Psoas muscle (tissue), 8 donors: ENCODE data around the gene TRPM6. TPM values are rescaled to one million over a fixed set of nuclear protein-coding genes. Genes with fewer than 3 reads are reported as not detected.

Experiments
- ATAC-seq, 4 donors: fragments of 200-7000 bp; cut with Tn5 transposase; one replicate each; pipeline ENCODE4 v1.9.1; 2020; ENCODE audit warnings: moderate library complexity in 3 of 4, mild to moderate bottlenecking in 2 of 4
- DNase-seq, 2 donors: peaks; one replicate each; pipeline ENCODE4 v3.0.0-alpha.2; 2020
- H3K27ac ChIP-seq: fragments of 200-600 bp; one replicate; pipeline ENCODE4 v1.8.0; 2022
- H3K27me3 ChIP-seq, 3 donors: fragments of 200-600 bp in 1 of 3; one replicate each; pipeline versions ENCODE4 v1.6.1 to v1.8.0; 2013 to 2022; ENCODE audit warnings: low read length in 2 of 3, mild to moderate bottlenecking in 2 of 3, moderate library complexity in 1 of 3; ENCODE audit not compliant: insufficient read depth in 3 of 3
- H3K36me3 ChIP-seq, 2 donors: fragments of 200-600 bp in 1 of 2; one replicate each; pipeline versions ENCODE4 v1.6.1 to v1.8.0; 2013 to 2022; ENCODE audit warnings: low read depth in 1 of 2, mild to moderate bottlenecking in 1 of 2, moderate library complexity in 1 of 2; ENCODE audit not compliant: insufficient read depth in 1 of 2
- H3K4me1 ChIP-seq: fragments of 200-600 bp; one replicate; pipeline ENCODE4 v1.8.0; 2022
- H3K4me3 ChIP-seq: fragments of 200-600 bp; one replicate; pipeline ENCODE4 v1.8.0; 2022; ENCODE audit warnings: mild to moderate bottlenecking
- H3K9me3 ChIP-seq: fragments of 200-600 bp; one replicate; pipeline ENCODE4 v1.8.0; 2022
- WGBS, 3 donors: extraction: QIAGEN DNeasy Blood & Tissue Kit; methylation state at CpG; one replicate each; pipeline versions ENCODE4 v1.1.6 to v1.1.7; 2013; 5-methylcytosine and 5-hydroxymethylcytosine counted together
- intact Hi-C, 2 donors: fragments of 100-400 bp; cut with DNase I; formaldehyde crosslinking; loops; one replicate each; pipeline versions ENCODE4 v1.11.0 to v1.14.2; 2022
- polyA plus RNA-seq, 3 donors: library from polyadenylated mRNA; stranded (reverse); fragments of 200-250 nt; gene quantifications; one replicate each; pipeline ENCODE4 v1.2.3, GENCODE V29; 2013
- total RNA-seq, 4 donors: library from RNA; stranded (reverse); fragmentation: NEBNext Ultra II Directional in 2 of 4; extraction: Animal tissue kit (Norgen Biotek cat#: 25700) in 2 of 4; gene quantifications; one replicate each; pipeline versions ENCODE4 v1.2.1 to v1.2.4, GENCODE V29; 2021 to 2023
- TF ChIP-seq, protein P1 (sequence below): fragments of 200-600 bp; IDR thresholded peaks from one replicate; pipeline ENCODE4 v1.8.0; 2022; ENCODE audit warnings: antibody characterized with exemption
- donor health status: healthy with polysubstance abuse.
- donor health status: DM: no; HTN: no; CAD: no; lungs with moderate emphysema.
- donor health status: Bipolar disorder and iron deficiency.
- donor health status: healthy.
- donor health status: DM: yes; HTN: yes; CAD: no.
- donor health status: DM: no; HTN: no; CAD: no.
- donor health status: DM: no; HTN: no; CAD: no.
- donor health status: DM: yes; HTN: yes; CAD: no.

The TRPM6 gene
- total and polyA plus RNA-seq, 7 donors: 0.04 to 0.27 (median 0.12) TPM; not detected in 1

DNA sequence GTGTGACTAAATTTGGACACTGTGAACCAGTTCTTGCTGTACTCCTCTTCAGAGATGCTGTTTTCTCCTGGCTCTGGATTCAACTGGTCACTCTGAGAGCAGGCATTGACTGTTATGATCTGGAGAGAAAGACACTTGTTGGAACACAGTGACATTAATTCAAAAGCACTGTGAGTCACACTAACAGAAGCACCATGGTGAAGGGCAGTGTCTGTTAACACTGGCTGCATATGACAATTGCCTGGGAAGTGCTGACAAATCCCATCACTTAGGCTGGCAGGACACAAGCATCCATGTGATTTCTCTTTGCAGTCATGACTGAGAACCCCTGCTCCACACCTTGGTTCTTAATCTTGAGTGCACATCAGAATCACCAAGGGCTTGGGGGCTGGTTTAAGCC is 132.4 kb downstream of the TRPM6 start:
- intact Hi-C loops: no loop called here
- Histone ChIP-seq H3K4me1 (no peaks in the 10 kb centered on the region), H3K27me3 (no peaks in the 10 kb centered on the region), H3K36me3 (no peaks in the 10 kb centered on the region), H3K4me3 (no peak overlapping the region), H3K9me3 (no peaks in the 10 kb centered on the region), H3K27ac (no peak overlapping the region)
- no peak for ATAC-seq
- no peak for DNase-seq
- TF ChIP-seq, protein P1, sequence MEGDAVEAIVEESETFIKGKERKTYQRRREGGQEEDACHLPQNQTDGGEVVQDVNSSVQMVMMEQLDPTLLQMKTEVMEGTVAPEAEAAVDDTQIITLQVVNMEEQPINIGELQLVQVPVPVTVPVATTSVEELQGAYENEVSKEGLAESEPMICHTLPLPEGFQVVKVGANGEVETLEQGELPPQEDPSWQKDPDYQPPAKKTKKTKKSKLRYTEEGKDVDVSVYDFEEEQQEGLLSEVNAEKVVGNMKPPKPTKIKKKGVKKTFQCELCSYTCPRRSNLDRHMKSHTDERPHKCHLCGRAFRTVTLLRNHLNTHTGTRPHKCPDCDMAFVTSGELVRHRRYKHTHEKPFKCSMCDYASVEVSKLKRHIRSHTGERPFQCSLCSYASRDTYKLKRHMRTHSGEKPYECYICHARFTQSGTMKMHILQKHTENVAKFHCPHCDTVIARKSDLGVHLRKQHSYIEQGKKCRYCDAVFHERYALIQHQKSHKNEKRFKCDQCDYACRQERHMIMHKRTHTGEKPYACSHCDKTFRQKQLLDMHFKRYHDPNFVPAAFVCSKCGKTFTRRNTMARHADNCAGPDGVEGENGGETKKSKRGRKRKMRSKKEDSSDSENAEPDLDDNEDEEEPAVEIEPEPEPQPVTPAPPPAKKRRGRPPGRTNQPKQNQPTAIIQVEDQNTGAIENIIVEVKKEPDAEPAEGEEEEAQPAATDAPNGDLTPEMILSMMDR: no peak

DNA sequence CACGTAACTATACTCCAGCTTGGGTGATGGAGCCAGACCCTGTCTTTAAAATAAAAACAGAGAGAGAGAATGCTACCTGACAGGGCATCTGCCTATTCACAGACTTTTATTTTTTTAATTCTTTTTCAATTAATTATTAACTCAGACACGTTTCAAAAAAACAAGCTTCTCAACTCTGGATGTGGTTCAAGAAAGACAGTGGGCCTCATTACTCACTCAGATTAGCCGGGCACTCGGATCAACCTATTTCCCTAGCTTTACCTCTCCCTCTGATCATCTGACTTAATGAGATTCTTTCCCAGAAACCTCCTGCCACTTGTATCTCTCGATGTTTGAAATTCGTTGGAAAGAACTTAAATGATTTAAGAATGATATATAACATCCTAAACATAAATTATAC is 134.1 kb downstream of the TRPM6 start:
- TF ChIP-seq, protein P1: no peak
- Histone ChIP-seq H3K36me3 (no peaks in the 10 kb centered on the region), H3K4me3 (no peak overlapping the region), H3K27me3 (no peaks in the 10 kb centered on the region), H3K9me3 (no peaks in the 10 kb centered on the region), H3K27ac (no peak overlapping the region), H3K4me1 (no peaks in the 10 kb centered on the region)
- ATAC-seq (no peak), DNase-seq (no peak)
- intact Hi-C loops: no loop called here
- 79 to 82% (median 79%) methylated on average over 6 of the region's 6 CpGs for WGBS, 3 donors

DNA sequence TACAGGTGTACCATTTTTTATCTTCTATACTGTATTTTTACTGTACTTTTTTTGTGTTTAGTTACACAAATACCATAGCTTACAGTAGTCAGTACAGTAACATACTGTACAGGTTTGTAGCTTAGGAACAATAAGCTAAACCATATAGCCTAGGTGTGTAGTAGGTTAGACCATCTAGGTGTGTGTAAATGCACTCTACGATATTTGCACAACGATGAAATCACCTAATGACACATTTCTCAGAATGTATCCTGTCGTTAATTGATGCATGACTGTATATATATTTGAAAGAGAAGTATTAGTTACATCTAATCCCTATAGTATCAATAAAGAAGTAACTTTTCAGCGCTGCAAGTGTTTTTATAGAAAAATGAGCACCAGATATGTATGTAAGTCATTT is 138.8 kb downstream of the TRPM6 start:
- H3K4me3 ChIP-seq: no peak overlapping the region
- H3K9me3 ChIP-seq: no peaks in the 10 kb centered on the region
- H3K27me3 ChIP-seq: peaks cover 0 to 1% (median 0%) of the 10 kb centered on the region in 3 donors
- no peak overlapping the region for H3K27ac ChIP-seq
- no peaks in the 10 kb centered on the region for H3K36me3 ChIP-seq
- 85 to 91% (median 88%) methylated on average over 4 of the region's 4 CpGs for WGBS, 3 donors
- intact Hi-C loops: no loop called here
- ATAC-seq (no peak), DNase-seq (no peak)
- TF ChIP-seq, protein P1: no peak
- H3K4me1 ChIP-seq: no peaks in the 10 kb centered on the region

DNA sequence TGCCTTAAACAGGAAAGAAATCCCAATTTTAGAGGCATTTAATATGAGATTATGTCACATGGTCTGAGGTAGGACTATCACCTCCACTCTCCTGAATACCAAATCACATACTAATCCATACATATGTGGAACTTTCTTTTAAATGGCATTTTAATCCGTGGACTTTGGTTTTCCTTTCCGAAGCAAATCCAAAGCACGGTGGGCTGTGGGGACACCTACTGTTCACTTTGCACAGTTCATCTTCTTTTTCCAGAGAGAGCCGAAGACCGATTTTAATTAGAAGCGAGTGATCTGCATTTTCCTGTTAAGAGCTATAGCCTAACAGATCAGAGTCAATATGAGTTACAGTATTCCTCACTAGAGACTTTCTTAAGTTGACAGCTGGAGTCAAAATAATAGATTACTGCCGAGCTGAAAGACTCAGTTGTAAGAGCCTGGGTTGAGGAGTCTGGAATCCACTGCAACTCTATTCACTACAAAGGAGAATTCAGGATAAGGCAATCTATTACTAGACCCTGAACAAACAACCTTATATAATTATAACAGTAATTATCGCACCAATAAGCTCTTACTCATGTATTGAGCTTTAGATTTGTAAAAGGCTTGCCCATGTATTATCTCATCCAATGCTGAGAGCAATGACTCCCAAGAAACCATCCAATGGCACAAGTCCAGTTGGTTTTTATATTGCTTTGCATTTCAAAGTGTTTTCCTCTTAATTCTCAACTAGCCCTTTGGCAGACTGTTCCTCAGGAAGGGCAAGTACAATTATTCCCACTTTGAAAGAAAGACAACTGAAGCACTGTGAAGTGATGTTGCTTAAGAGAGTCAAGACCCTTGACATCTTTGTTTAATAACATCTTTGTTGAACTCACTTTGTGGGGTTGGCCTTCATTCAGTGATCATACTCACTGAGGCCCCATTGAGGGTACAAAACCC is 144.7 kb downstream of the TRPM6 start:
- H3K36me3 ChIP-seq: no peaks in the 10 kb centered on the region

More for the DNA sequence above, 144.7 kb downstream of the TRPM6 start:
- Histone ChIP-seq H3K4me3 (no peak overlapping the region), H3K27ac (no peak overlapping the region), H3K9me3 (no peaks in the 10 kb centered on the region), H3K27me3 (peaks cover 0 to 3% (median 1%) of the 10 kb centered on the region in 3 donors), H3K4me1 (no peaks in the 10 kb centered on the region)
- intact Hi-C loops: loop anchor here in 1 of 2 donors (5.0 kb wide), 2 partner anchors 161 to 1541 kb away; no protein-coding TSS in a partner anchor
- 14 to 17% (median 14%) methylated on average over 8 of the region's 8 CpGs for WGBS, 3 donors
- TF ChIP-seq, protein P1: peak; percentile 67
- no peak for DNase-seq
- ATAC-seq: peak in 1 of 4 donors; percentile 25
